Testis (tissue), 2 donors: Measurements from ENCODE around the gene DAB2IP.

ENCODE experiments used
- CTCF ChIP-seq, 3 experiments: fragments of 450-650 bp in 2 of 3; fragments of 200-600 bp in 1 of 3; sonication (generic) in 1 of 3; IDR thresholded peaks; one replicate each; pipeline ENCODE4 v1.5.1; 2016 to 2019; ENCODE audit warnings: antibody characterized with exemption in 3 of 3, mild to moderate bottlenecking in 2 of 3, moderate library complexity in 1 of 3
- POLR2A ChIP-seq: fragments of 450-650 bp; IDR thresholded peaks from one replicate; pipeline ENCODE4 v1.6.1; 2017; ENCODE audit warnings: antibody characterized with exemption, mild to moderate bottlenecking, moderate library complexity

GRCh38 chr9:121620325-121620673 is 31.1 kb upstream of the DAB2IP start:
- TF ChIP-seq CTCF (IDR thresholded peaks at IDR 0.05) (no peak), POLR2A (no peak)
